Measurements from ENCODE around the gene DGUOK. TPM values are rescaled to one million over a fixed set of nuclear protein-coding genes. Genes with fewer than 3 reads are reported as not detected.

The DGUOK gene
- total and polyA plus RNA-seq, 2 experiments from 2014 or later, result 68.4 to 287 TPM

GRCh38 chr2:73916666-73917065 lies 10.0 kb upstream of the DGUOK start:
- TF ChIP-seq, protein P1, sequence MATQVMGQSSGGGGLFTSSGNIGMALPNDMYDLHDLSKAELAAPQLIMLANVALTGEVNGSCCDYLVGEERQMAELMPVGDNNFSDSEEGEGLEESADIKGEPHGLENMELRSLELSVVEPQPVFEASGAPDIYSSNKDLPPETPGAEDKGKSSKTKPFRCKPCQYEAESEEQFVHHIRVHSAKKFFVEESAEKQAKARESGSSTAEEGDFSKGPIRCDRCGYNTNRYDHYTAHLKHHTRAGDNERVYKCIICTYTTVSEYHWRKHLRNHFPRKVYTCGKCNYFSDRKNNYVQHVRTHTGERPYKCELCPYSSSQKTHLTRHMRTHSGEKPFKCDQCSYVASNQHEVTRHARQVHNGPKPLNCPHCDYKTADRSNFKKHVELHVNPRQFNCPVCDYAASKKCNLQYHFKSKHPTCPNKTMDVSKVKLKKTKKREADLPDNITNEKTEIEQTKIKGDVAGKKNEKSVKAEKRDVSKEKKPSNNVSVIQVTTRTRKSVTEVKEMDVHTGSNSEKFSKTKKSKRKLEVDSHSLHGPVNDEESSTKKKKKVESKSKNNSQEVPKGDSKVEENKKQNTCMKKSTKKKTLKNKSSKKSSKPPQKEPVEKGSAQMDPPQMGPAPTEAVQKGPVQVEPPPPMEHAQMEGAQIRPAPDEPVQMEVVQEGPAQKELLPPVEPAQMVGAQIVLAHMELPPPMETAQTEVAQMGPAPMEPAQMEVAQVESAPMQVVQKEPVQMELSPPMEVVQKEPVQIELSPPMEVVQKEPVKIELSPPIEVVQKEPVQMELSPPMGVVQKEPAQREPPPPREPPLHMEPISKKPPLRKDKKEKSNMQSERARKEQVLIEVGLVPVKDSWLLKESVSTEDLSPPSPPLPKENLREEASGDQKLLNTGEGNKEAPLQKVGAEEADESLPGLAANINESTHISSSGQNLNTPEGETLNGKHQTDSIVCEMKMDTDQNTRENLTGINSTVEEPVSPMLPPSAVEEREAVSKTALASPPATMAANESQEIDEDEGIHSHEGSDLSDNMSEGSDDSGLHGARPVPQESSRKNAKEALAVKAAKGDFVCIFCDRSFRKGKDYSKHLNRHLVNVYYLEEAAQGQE (IDR thresholded peaks at IDR 0.05; ENCODE audit: unreplicated experiment), result no peak
- no peak for TF ChIP-seq EZH2 (IDR thresholded peaks at IDR 0.05; ENCODE audit: low read depth, unreplicated experiment)
- TF ChIP-seq JUNB (IDR thresholded peaks at IDR 0.05; ENCODE audit: unreplicated experiment), result no peak
- TF ChIP-seq, protein P2, sequence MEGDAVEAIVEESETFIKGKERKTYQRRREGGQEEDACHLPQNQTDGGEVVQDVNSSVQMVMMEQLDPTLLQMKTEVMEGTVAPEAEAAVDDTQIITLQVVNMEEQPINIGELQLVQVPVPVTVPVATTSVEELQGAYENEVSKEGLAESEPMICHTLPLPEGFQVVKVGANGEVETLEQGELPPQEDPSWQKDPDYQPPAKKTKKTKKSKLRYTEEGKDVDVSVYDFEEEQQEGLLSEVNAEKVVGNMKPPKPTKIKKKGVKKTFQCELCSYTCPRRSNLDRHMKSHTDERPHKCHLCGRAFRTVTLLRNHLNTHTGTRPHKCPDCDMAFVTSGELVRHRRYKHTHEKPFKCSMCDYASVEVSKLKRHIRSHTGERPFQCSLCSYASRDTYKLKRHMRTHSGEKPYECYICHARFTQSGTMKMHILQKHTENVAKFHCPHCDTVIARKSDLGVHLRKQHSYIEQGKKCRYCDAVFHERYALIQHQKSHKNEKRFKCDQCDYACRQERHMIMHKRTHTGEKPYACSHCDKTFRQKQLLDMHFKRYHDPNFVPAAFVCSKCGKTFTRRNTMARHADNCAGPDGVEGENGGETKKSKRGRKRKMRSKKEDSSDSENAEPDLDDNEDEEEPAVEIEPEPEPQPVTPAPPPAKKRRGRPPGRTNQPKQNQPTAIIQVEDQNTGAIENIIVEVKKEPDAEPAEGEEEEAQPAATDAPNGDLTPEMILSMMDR (conservative IDR thresholded peaks at IDR 0.05; ENCODE audit: low read depth in 2 of 2), result no peak
- TF ChIP-seq POLR2AphosphoS5 (IDR thresholded peaks at IDR 0.05; ENCODE audit: low read depth), result no peak
- TF ChIP-seq ZNF331 (CRISPR knock-in tag; IDR thresholded peaks at IDR 0.05; ENCODE audit: low read depth), result no peak
- TF ChIP-seq, protein P3, sequence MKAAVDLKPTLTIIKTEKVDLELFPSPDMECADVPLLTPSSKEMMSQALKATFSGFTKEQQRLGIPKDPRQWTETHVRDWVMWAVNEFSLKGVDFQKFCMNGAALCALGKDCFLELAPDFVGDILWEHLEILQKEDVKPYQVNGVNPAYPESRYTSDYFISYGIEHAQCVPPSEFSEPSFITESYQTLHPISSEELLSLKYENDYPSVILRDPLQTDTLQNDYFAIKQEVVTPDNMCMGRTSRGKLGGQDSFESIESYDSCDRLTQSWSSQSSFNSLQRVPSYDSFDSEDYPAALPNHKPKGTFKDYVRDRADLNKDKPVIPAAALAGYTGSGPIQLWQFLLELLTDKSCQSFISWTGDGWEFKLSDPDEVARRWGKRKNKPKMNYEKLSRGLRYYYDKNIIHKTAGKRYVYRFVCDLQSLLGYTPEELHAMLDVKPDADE (IDR thresholded peaks at IDR 0.05), result no peak
- TF ChIP-seq, protein P4, sequence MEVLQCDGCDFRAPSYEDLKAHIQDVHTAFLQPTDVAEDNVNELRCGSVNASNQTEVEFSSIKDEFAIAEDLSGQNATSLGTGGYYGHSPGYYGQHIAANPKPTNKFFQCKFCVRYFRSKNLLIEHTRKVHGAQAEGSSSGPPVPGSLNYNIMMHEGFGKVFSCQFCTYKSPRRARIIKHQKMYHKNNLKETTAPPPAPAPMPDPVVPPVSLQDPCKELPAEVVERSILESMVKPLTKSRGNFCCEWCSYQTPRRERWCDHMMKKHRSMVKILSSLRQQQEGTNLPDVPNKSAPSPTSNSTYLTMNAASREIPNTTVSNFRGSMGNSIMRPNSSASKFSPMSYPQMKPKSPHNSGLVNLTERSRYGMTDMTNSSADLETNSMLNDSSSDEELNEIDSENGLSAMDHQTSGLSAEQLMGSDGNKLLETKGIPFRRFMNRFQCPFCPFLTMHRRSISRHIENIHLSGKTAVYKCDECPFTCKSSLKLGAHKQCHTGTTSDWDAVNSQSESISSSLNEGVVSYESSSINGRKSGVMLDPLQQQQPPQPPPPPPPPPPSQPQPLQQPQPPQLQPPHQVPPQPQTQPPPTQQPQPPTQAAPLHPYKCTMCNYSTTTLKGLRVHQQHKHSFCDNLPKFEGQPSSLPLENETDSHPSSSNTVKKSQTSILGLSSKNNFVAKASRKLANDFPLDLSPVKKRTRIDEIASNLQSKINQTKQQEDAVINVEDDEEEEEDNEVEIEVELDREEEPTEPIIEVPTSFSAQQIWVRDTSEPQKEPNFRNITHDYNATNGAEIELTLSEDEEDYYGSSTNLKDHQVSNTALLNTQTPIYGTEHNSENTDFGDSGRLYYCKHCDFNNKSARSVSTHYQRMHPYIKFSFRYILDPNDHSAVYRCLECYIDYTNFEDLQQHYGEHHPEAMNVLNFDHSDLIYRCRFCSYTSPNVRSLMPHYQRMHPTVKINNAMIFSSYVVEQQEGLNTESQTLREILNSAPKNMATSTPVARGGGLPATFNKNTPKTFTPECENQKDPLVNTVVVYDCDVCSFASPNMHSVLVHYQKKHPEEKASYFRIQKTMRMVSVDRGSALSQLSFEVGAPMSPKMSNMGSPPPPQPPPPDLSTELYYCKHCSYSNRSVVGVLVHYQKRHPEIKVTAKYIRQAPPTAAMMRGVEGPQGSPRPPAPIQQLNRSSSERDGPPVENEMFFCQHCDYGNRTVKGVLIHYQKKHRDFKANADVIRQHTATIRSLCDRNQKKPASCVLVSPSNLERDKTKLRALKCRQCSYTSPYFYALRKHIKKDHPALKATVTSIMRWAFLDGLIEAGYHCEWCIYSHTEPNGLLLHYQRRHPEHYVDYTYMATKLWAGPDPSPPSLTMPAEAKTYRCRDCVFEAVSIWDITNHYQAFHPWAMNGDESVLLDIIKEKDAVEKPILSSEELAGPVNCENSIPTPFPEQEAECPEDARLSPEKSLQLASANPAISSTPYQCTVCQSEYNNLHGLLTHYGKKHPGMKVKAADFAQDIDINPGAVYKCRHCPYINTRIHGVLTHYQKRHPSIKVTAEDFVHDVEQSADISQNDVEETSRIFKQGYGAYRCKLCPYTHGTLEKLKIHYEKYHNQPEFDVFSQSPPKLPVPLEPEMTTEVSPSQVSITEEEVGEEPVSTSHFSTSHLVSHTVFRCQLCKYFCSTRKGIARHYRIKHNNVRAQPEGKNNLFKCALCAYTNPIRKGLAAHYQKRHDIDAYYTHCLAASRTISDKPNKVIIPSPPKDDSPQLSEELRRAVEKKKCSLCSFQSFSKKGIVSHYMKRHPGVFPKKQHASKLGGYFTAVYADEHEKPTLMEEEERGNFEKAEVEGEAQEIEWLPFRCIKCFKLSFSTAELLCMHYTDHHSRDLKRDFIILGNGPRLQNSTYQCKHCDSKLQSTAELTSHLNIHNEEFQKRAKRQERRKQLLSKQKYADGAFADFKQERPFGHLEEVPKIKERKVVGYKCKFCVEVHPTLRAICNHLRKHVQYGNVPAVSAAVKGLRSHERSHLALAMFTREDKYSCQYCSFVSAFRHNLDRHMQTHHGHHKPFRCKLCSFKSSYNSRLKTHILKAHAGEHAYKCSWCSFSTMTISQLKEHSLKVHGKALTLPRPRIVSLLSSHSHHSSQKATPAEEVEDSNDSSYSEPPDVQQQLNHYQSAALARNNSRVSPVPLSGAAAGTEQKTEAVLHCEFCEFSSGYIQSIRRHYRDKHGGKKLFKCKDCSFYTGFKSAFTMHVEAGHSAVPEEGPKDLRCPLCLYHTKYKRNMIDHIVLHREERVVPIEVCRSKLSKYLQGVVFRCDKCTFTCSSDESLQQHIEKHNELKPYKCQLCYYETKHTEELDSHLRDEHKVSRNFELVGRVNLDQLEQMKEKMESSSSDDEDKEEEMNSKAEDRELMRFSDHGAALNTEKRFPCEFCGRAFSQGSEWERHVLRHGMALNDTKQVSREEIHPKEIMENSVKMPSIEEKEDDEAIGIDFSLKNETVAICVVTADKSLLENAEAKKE (CRISPR knock-in tag; IDR thresholded peaks at IDR 0.05), result no peak
- TF ChIP-seq ZNF114 (CRISPR knock-in tag; IDR thresholded peaks at IDR 0.05), result no peak
- TF ChIP-seq STAT1 (IDR thresholded peaks at IDR 0.05; ENCODE audit: unreplicated experiment), result no peak
- no peak for TF ChIP-seq EZH2phosphoT487 (IDR thresholded peaks at IDR 0.05; ENCODE audit: unreplicated experiment)
- TF ChIP-seq CREB1 (CRISPR knock-in tag; IDR thresholded peaks at IDR 0.05; ENCODE audit: low read depth), result no peak
- TF ChIP-seq NANOG (IDR thresholded peaks at IDR 0.05; ENCODE audit: borderline replicate concordance), result no peak
- H3K4me3 Mint-ChIP-seq, result no peak overlapping the region
- no peaks in the 10 kb centered on the region for H3K36me3 ChIP-seq (ENCODE audit: insufficient read depth)

More at GRCh38 chr2:73916666-73917065, 10.0 kb upstream of the DGUOK start:
- Histone ChIP-seq H3K4me2 (no peak overlapping the region), H3K9me2 (ENCODE audit: insufficient read depth) (no peaks in the 10 kb centered on the region), H3K79me2 (replicated peaks; ENCODE audit: insufficient read depth) (no peaks in the 10 kb centered on the region), H2AFZ (no peak overlapping the region), H3K27ac (ENCODE audit: low read depth) (no peak overlapping the region), H3K4me3 (no peak overlapping the region), H3K27me3 (ENCODE audit: insufficient read depth) (no peaks in the 10 kb centered on the region), H3F3A (replicated peaks; ENCODE audit: low read depth) (no peaks in the 10 kb centered on the region), H4K20me1 (replicated peaks; ENCODE audit: insufficient read depth) (0 out of 2 replicates have a peak, but pooled peaks cover 2% of the 10 kb centered on the region), H3K4me1 (ENCODE audit: insufficient read depth) (peaks cover 4% of the 10 kb centered on the region; the same call in 1 of the 2 replicates)
- Mint-ChIP-seq H3K4me1 (peaks cover 6% of the 10 kb centered on the region), H3K27me3 (ENCODE audit: insufficient read depth, low read depth, poor library complexity) (peaks cover 4% of the 10 kb centered on the region), H3K36me3 (ENCODE audit: low read depth) (no peaks in the 10 kb centered on the region), H3K9me3 (no peaks in the 10 kb centered on the region), H3K27ac (no peak overlapping the region)
- DNase-seq (ENCODE audit: low spot score), result no peak
- ATAC-seq, result no peak

Measured in GM23338 (cell line).